Neural progenitor cell (in vitro differentiated cells): ENCODE measurements around the gene BOLA1. TPM values are rescaled to one million over a fixed set of nuclear protein-coding genes. Genes with fewer than 3 reads are reported as not detected.
A peak's percentile ranks its signal among the peaks of the same experiment; 100 is the strongest.

Experiments used
- DNase-seq: peaks from one replicate; pipeline ENCODE4 v3.0.0-alpha.2; 2016; ENCODE audit warnings: low spot score
- H2AFZ ChIP-seq: fragments of 200-600 bp; sonication (generic); replicated peaks from 2 replicates; pipeline ENCODE4 v1.6.1; 2016; ENCODE audit warnings: antibody characterized with exemption
- H3F3A ChIP-seq: fragments of 200-600 bp; sonication (generic); 2 replicates; pipeline ENCODE4 v1.6.1; 2016; ENCODE audit warnings: antibody characterized with exemption, low read depth
- H3K27ac ChIP-seq: fragments of 200-600 bp; sonication (generic); 2 replicates; pipeline ENCODE4 v1.5.1; 2016; ENCODE audit warnings: mild to moderate bottlenecking
- H3K27me3 ChIP-seq: fragments of 200-600 bp; sonication (generic); 2 replicates; pipeline ENCODE4 v1.6.1; 2016; ENCODE audit warnings: mild to moderate bottlenecking, moderate library complexity
- H3K36me3 ChIP-seq: fragments of 200-600 bp; sonication (generic); 2 replicates; pipeline ENCODE4 v1.5.1; 2016
- H3K4me1 ChIP-seq: fragments of 200-600 bp; sonication (generic); 2 replicates; pipeline ENCODE4 v1.6.1; 2016; ENCODE audit warnings: mixed run types
- H3K4me2 ChIP-seq: fragments of 200-600 bp; sonication (generic); 2 replicates; pipeline ENCODE4 v1.6.1; 2016
- H3K4me3 ChIP-seq: fragments of 200-600 bp; sonication (generic); 2 replicates; pipeline ENCODE4 v1.5.1; 2016
- H3K79me2 ChIP-seq: fragments of 200-600 bp; sonication (generic); 2 replicates; pipeline ENCODE4 v1.6.1; 2016; ENCODE audit warnings: low read depth
- H3K9ac ChIP-seq: fragments of 200-600 bp; sonication (generic); 2 replicates; pipeline ENCODE4 v1.6.1; 2016
- H3K9me3 ChIP-seq: fragments of 200-600 bp; sonication (generic); 2 replicates; pipeline ENCODE4 v1.5.1; 2016; ENCODE audit warnings: low read depth
- H4K20me1 ChIP-seq: fragments of 200-600 bp; sonication (generic); 2 replicates; pipeline ENCODE4 v1.6.1; 2016; ENCODE audit warnings: low read depth
- H3K27ac Mint-ChIP-seq: 3 replicates; pipeline ENCODE4 v1.8.0; 2021; ENCODE audit warnings: mixed read lengths
- H3K27me3 Mint-ChIP-seq: 2 replicates; pipeline ENCODE4 v1.8.0; 2022; ENCODE audit warnings: low read depth, mild to moderate bottlenecking, inconsistent platforms, moderate library complexity, mixed read lengths; ENCODE audit not compliant: insufficient read depth
- H3K36me3 Mint-ChIP-seq: 3 replicates; pipeline ENCODE4 v1.8.0; 2021; ENCODE audit warnings: mixed read lengths
- H3K4me1 Mint-ChIP-seq: 3 replicates; pipeline ENCODE4 v1.8.0; 2021; ENCODE audit warnings: mixed read lengths
- H3K4me3 Mint-ChIP-seq: 3 replicates; pipeline ENCODE4 v1.8.0; 2021; ENCODE audit warnings: mild to moderate bottlenecking, moderate library complexity, mixed read lengths
- H3K9me3 Mint-ChIP-seq: 3 replicates; pipeline ENCODE4 v1.8.0; 2020; ENCODE audit warnings: mixed read lengths
- CTCF ChIP-seq: fragments of 200-600 bp; sonication (generic); IDR thresholded peaks from 2 replicates; pipeline ENCODE4 v1.5.1; 2017; ENCODE audit warnings: antibody characterized with exemption, mild to moderate bottlenecking
- EZH2 ChIP-seq: fragments of 200-600 bp; sonication (generic); IDR thresholded peaks from 2 replicates; pipeline ENCODE4 v1.6.1; 2017; ENCODE audit warnings: antibody characterized with exemption, mild to moderate bottlenecking, moderate library complexity
- EZH2phosphoT487 ChIP-seq: fragments of 200-600 bp; sonication (generic); IDR thresholded peaks from 2 replicates; pipeline ENCODE4 v1.6.1; 2017; ENCODE audit warnings: antibody characterized with exemption
- total RNA-seq: library from RNA; depleted of rRNA; stranded (reverse); fragments of >200 nt; gene quantifications from 2 replicates; pipeline ENCODE4 v1.2.3, GENCODE V29; 2015; ENCODE audit warnings: low replicate concordance

Gene BOLA1
- total RNA-seq, 1 donor from 2014 or later, result 2.4 TPM

- no peaks in the 10 kb centered on the region for H3K27me3 ChIP-seq
- H3K4me3 ChIP-seq, result no peak overlapping the region
- H3K27ac Mint-ChIP-seq, result no peak overlapping the region
- H4K20me1 ChIP-seq, result no peaks in the 10 kb centered on the region
- H3K4me1 Mint-ChIP-seq, result peaks cover 31% of the 10 kb centered on the region
- H3K27ac ChIP-seq, result peak overlapping the region; percentile 66
- H3K27me3 Mint-ChIP-seq, result peaks cover 4% of the 10 kb centered on the region
- peak overlapping the region; percentile 25 for H3K4me3 Mint-ChIP-seq
- DNase-seq, result peak; percentile 75
- no peaks in the 10 kb centered on the region for H3K79me2 ChIP-seq
- H3K9ac ChIP-seq, result no peak overlapping the region
- H3F3A ChIP-seq, result peaks cover 10% of the 10 kb centered on the region
- no peak overlapping the region for H3K4me2 ChIP-seq
- H2AFZ ChIP-seq, result no peak overlapping the region
- TF ChIP-seq EZH2phosphoT487, result no peak
- peak; percentile 61 for TF ChIP-seq CTCF
- no peaks in the 10 kb centered on the region for H3K9me3 ChIP-seq
- no peaks in the 10 kb centered on the region for H3K9me3 Mint-ChIP-seq
- H3K4me1 ChIP-seq, result peaks cover 15% of the 10 kb centered on the region
- no peaks in the 10 kb centered on the region for H3K36me3 ChIP-seq
- peaks cover 14% of the 10 kb centered on the region for H3K36me3 Mint-ChIP-seq
Measured at GRCh38 chr1:149942207-149942606, 42.8 kb downstream of the BOLA1 start.

GRCh38 chr1:149942885-149943284 is 43.5 kb downstream of the BOLA1 start:
- Histone ChIP-seq H3K4me3 (no peak overlapping the region), H3K27ac (peak overlapping the region; percentile 66), H3K9ac (no peak overlapping the region), H3K9me3 (no peaks in the 10 kb centered on the region), H3F3A (peaks cover 10% of the 10 kb centered on the region), H3K27me3 (no peaks in the 10 kb centered on the region), H2AFZ (no peak overlapping the region), H3K79me2 (no peaks in the 10 kb centered on the region), H4K20me1 (no peaks in the 10 kb centered on the region), H3K36me3 (no peaks in the 10 kb centered on the region), H3K4me1 (peaks cover 9% of the 10 kb centered on the region), H3K4me2 (no peak overlapping the region)
- no peaks in the 10 kb centered on the region for H3K9me3 Mint-ChIP-seq
- peaks cover 24% of the 10 kb centered on the region for H3K4me1 Mint-ChIP-seq
- TF ChIP-seq CTCF, result no peak
- TF ChIP-seq EZH2phosphoT487, result no peak
- no peak for TF ChIP-seq EZH2
- H3K36me3 Mint-ChIP-seq, result peaks cover 18% of the 10 kb centered on the region
- no peak overlapping the region for H3K27ac Mint-ChIP-seq
- H3K27me3 Mint-ChIP-seq, result peaks cover 4% of the 10 kb centered on the region
- no peak for DNase-seq
- H3K4me3 Mint-ChIP-seq, result no peak overlapping the region

- no peak for DNase-seq
- H3F3A ChIP-seq, result peaks cover 14% of the 10 kb centered on the region
- no peak overlapping the region for H2AFZ ChIP-seq
- Mint-ChIP-seq H3K27ac (no peak overlapping the region), H3K27me3 (peaks cover 3% of the 10 kb centered on the region), H3K36me3 (peaks cover 25% of the 10 kb centered on the region), H3K4me1 (peaks cover 10% of the 10 kb centered on the region), H3K4me3 (no peak overlapping the region), H3K9me3 (no peaks in the 10 kb centered on the region)
- no peaks in the 10 kb centered on the region for H3K36me3 ChIP-seq
- H3K27me3 ChIP-seq, result no peaks in the 10 kb centered on the region
- H3K79me2 ChIP-seq, result no peaks in the 10 kb centered on the region
- no peak overlapping the region for H3K4me2 ChIP-seq
- no peak for TF ChIP-seq CTCF
- TF ChIP-seq EZH2phosphoT487, result no peak
- H3K27ac ChIP-seq, result no peak overlapping the region
- no peaks in the 10 kb centered on the region for H3K9me3 ChIP-seq
- H3K4me3 ChIP-seq, result no peak overlapping the region
- no peaks in the 10 kb centered on the region for H4K20me1 ChIP-seq
- no peak overlapping the region for H3K9ac ChIP-seq
- H3K4me1 ChIP-seq, result peaks cover 4% of the 10 kb centered on the region
Measured at GRCh38 chr1:149945206-149945605, 45.8 kb downstream of the BOLA1 start.

- no peak for DNase-seq
- Histone ChIP-seq H3K36me3 (no peaks in the 10 kb centered on the region), H3K4me1 (no peaks in the 10 kb centered on the region), H3K27me3 (no peaks in the 10 kb centered on the region), H3K4me2 (no peak overlapping the region), H2AFZ (no peak overlapping the region), H4K20me1 (no peaks in the 10 kb centered on the region), H3K9me3 (no peaks in the 10 kb centered on the region), H3K9ac (no peak overlapping the region), H3K27ac (no peak overlapping the region), H3K79me2 (no peaks in the 10 kb centered on the region), H3F3A (peaks cover 3% of the 10 kb centered on the region), H3K4me3 (no peak overlapping the region)
- TF ChIP-seq EZH2 (no peak), CTCF (no peak), EZH2phosphoT487 (no peak)
- Mint-ChIP-seq H3K9me3 (peaks cover 11% of the 10 kb centered on the region), H3K36me3 (peaks cover 37% of the 10 kb centered on the region), H3K27ac (no peak overlapping the region), H3K4me3 (no peak overlapping the region), H3K4me1 (peaks cover 2% of the 10 kb centered on the region), H3K27me3 (no peaks in the 10 kb centered on the region)
Measured at GRCh38 chr1:149949911-149950310, 50.5 kb downstream of the BOLA1 start.
